AG20443 (cell line): ENCODE data around the gene ITGB3BP.

Experiments
- DNase-seq: peaks from one replicate; pipeline ENCODE4 v3.0.0; 2012; ENCODE audit warnings: low spot score, mixed read lengths

Gene ITGB3BP

GRCh38 chr1:63418101-63418500 is 104.9 kb downstream of the ITGB3BP start:
- no peak for DNase-seq

- DNase-seq: no peak
These were observed 108.2 kb downstream of the ITGB3BP start for GRCh38 chr1:63414691-63415365.

- no peak for DNase-seq
These were observed 109.6 kb downstream of the ITGB3BP start for GRCh38 chr1:63413394-63413793.

- DNase-seq: no peak
These were observed 112.0 kb downstream of the ITGB3BP start for GRCh38 chr1:63411066-63411465.

- no peak for DNase-seq
These were observed 114.7 kb downstream of the ITGB3BP start for GRCh38 chr1:63408331-63408730.

- no peak for DNase-seq
These were observed 116.0 kb downstream of the ITGB3BP start for GRCh38 chr1:63407002-63407401.

- no peak for DNase-seq
These were observed 117.0 kb downstream of the ITGB3BP start for GRCh38 chr1:63405987-63406386.

GRCh38 chr1:63405021-63405420 is 118.0 kb downstream of the ITGB3BP start:
- DNase-seq: no peak

- DNase-seq: no peak
These were observed 119.6 kb downstream of the ITGB3BP start for GRCh38 chr1:63403386-63403785.

- no peak for DNase-seq
These were observed 121.1 kb downstream of the ITGB3BP start for GRCh38 chr1:63401945-63402344.
